K562 (cell line): ENCODE data around the gene GJA5. TPM values are rescaled to one million over a fixed set of nuclear protein-coding genes. Genes with fewer than 3 reads are reported as not detected.

Experiments
- ATAC-seq: fragments of 200-7000 bp; cut with Tn5 transposase; 3 replicates; pipeline ENCODE4 v1.9.1; 2020; ENCODE audit warnings: moderate library complexity
- BruUV-seq: library from RNA; stranded (reverse); fragments of 400-500 nt; replicated peaks from 2 replicates; lab custom pipeline; 2021; lab: Mats Ljungman, UMichigan
- CTCF ChIA-PET: fragments of 300-600 bp; formaldehyde crosslinking; extraction: SDS; loops from one replicate; lab custom pipeline; 2021; ENCODE audit warnings: low intra/inter-chr PET ratio; lab: Yijun Ruan, JAX
- POLR2A ChIA-PET: fragments of 300-600, 350-650 bp; sonication (Branson Sonifier 250); formaldehyde crosslinking; extraction: SDS; loops from one replicate; lab custom pipeline; 2021; ENCODE audit warnings: antibody characterized with exemption, inconsistent platforms; lab: Yijun Ruan, JAX
- DNase-seq, 4 experiments: peaks; one replicate each; pipeline versions ENCODE4 v3.0.0 to v3.0.0-alpha.2; 2011 to 2018; ENCODE audit warnings: low spot score in 3 of 4, mixed read lengths in 3 of 4; ENCODE audit errors: extremely low read depth in 1 of 4
- FAIRE-seq: peaks from 2 replicates; lab custom pipeline; 2011; peaks lifted over from hg19 to GRCh38; lab: Jason Lieb, UNC
- H2AFZ ChIP-seq: 2 replicates; pipeline ENCODE4 v1.6.0; 2011; ENCODE audit warnings: low read depth, low read length, control low read depth, inconsistent platforms
- H3K27ac ChIP-seq: fragments of 200-600 bp; 3 replicates; pipeline ENCODE4 v1.8.0; 2011; ENCODE audit warnings: low read depth, mild to moderate bottlenecking, control low read depth, inconsistent platforms, low read length, moderate library complexity, mixed read lengths; ENCODE audit errors: extremely low read depth
- H3K27me3 ChIP-seq, 2 experiments: fragments of 300-600 bp in 1 of 2; 2 replicates in 1 of 2; 3 replicates in 1 of 2; pipeline versions ENCODE4 v1.6.0 to v1.8.0; 2011; ENCODE audit warnings: inconsistent platforms in 2 of 2, low read length in 2 of 2, mild to moderate bottlenecking in 1 of 2, mixed read lengths in 1 of 2, moderate library complexity in 1 of 2; ENCODE audit not compliant: control insufficient read depth in 2 of 2, insufficient read depth in 2 of 2
- H3K36me3 ChIP-seq: fragments of 300-600 bp; 3 replicates; pipeline ENCODE4 v1.8.0; 2011; ENCODE audit warnings: mild to moderate bottlenecking, low read length, inconsistent platforms; ENCODE audit not compliant: control insufficient read depth, insufficient read depth
- H3K4me1 ChIP-seq, 2 experiments: fragments of 200-600 bp in 1 of 2; replicated peaks in 1 of 2; 2 replicates in 1 of 2; 3 replicates in 1 of 2; pipeline versions ENCODE4 v1.5.1 to v1.8.0; 2011; ENCODE audit warnings: inconsistent platforms in 2 of 2, low read length in 2 of 2, mild to moderate bottlenecking in 1 of 2, mixed read lengths in 1 of 2, moderate library complexity in 1 of 2; ENCODE audit not compliant: control insufficient read depth in 2 of 2, insufficient read depth in 2 of 2
- H3K4me2 ChIP-seq: 2 replicates; pipeline ENCODE4 v1.6.1; 2011; ENCODE audit warnings: low read length, control low read depth, inconsistent platforms, mixed read lengths; ENCODE audit not compliant: insufficient read depth
- H3K4me3 ChIP-seq: fragments of 200-600 bp; sonication (generic), shearing (Covaris generic); 2 replicates; pipeline ENCODE4 v1.5.1; 2016; ENCODE audit warnings: control low read depth, inconsistent platforms
- H3K79me2 ChIP-seq: fragments of 200-600 bp; 3 replicates; pipeline ENCODE4 v1.8.0; 2011; ENCODE audit warnings: low read length, inconsistent platforms; ENCODE audit not compliant: control insufficient read depth, insufficient read depth
- H3K9ac ChIP-seq, 2 experiments: 2 replicates each; pipeline versions ENCODE4 v1.6.0 to v1.6.1; 2011; ENCODE audit warnings: low read depth in 2 of 2, low read length in 2 of 2, control low read depth in 1 of 2, inconsistent platforms in 1 of 2, mild to moderate bottlenecking in 1 of 2, mixed read lengths in 1 of 2; ENCODE audit not compliant: insufficient read depth in 1 of 2
- H3K9me1 ChIP-seq: one replicate; pipeline ENCODE4 v1.6.0; 2011; ENCODE audit warnings: inconsistent platforms, mild to moderate bottlenecking, low read length, moderate library complexity; ENCODE audit not compliant: control insufficient read depth, insufficient read depth
- H3K9me3 ChIP-seq: replicated peaks from 2 replicates; pipeline ENCODE4 v1.5.1; 2011; ENCODE audit warnings: low read depth, low read length, inconsistent platforms; ENCODE audit not compliant: control insufficient read depth, insufficient read depth
- H4K20me1 ChIP-seq: replicated peaks from 2 replicates; pipeline ENCODE4 v1.6.1; 2011; ENCODE audit warnings: low read length, inconsistent platforms, mixed read lengths; ENCODE audit not compliant: control insufficient read depth, insufficient read depth
- ATF1 ChIP-seq, 2 experiments: fragments of 450-650 bp in 1 of 2; IDR thresholded peaks; 2 replicates each; pipeline ENCODE4 v1.6.1; 2016; ENCODE audit warnings: missing compliant biosample characterization in 1 of 2, missing genetic modification characterization in 1 of 2
- BRF2 ChIP-seq: IDR thresholded peaks from 3 replicates; pipeline ENCODE4 v1.6.1; 2011; ENCODE audit warnings: borderline replicate concordance, mild to moderate bottlenecking; ENCODE audit not compliant: insufficient read length, insufficient read depth
- NFYB ChIP-seq: IDR thresholded peaks from 2 replicates; pipeline ENCODE4 v1.6.1; 2011; ENCODE audit warnings: mild to moderate bottlenecking, moderate library complexity; ENCODE audit not compliant: insufficient read length; ENCODE audit errors: extremely low read depth
- PCBP2 ChIP-seq: fragments of 200-400 bp; formaldehyde crosslinking; IDR thresholded peaks from 2 replicates; pipeline ENCODE4 v1.6.1; 2018; ENCODE audit warnings: low read length, low read depth, mild to moderate bottlenecking, moderate library complexity; ENCODE audit not compliant: poor library complexity, severe bottlenecking
- POLR2AphosphoS2 ChIP-seq: IDR thresholded peaks from 2 replicates; pipeline ENCODE4 v1.6.1; 2012; ENCODE audit warnings: low read length, improper control_type of control experiment
- ZC3H4 ChIP-seq: sonication (generic); formaldehyde crosslinking; IDR thresholded peaks from 2 replicates; pipeline ENCODE4 v1.9.0; 2021; ENCODE audit warnings: missing genetic modification reagents, borderline replicate concordance
- ZNF133 ChIP-seq: fragments of 250-450 bp; sonication (Bioruptor Pico); IDR thresholded peaks from 2 replicates; pipeline ENCODE4 v1.4.0; 2020; ENCODE audit warnings: mild to moderate bottlenecking
- ZNF407 ChIP-seq: fragments of 450-650 bp; IDR thresholded peaks from 2 replicates; pipeline ENCODE4 v1.6.1; 2016; ENCODE audit warnings: low read depth
- ZNF76 ChIP-seq: fragments of 250-450 bp; sonication (Bioruptor Pico); IDR thresholded peaks from 2 replicates; pipeline ENCODE4 v1.4.0; 2020; ENCODE audit warnings: mild to moderate bottlenecking, moderate library complexity, borderline replicate concordance
- WGBS: fragments of 100-300 bp; shearing (Covaris generic); methylation state at CpG from one replicate; pipeline ENCODE4 v1.1.6; 2016; ENCODE audit warnings: low coverage, mixed read lengths; ENCODE audit not compliant: insufficient coverage; ENCODE audit errors: missing lambda C conversion rate; 5-methylcytosine and 5-hydroxymethylcytosine counted together
- in situ Hi-C: fragments of 300-500 bp; cut with MboI; formaldehyde crosslinking; loops from 4 replicates; pipeline ENCODE4 v1.15.0; 2018; ENCODE audit warnings: inconsistent platforms, mixed read lengths
- intact Hi-C: fragments of 100-400 bp; cut with micrococcal nuclease; formaldehyde crosslinking; loops from 2 replicates; pipeline ENCODE4 v1.14.2; 2022
- polyA plus RNA-seq, 8 experiments: library from polyadenylated mRNA; depleted of rRNA in 4 of 8; stranded (reverse) in 5 of 8; unstranded in 3 of 8; fragments of >200 nt; fragmentation: Nextera tagmentation in 2 of 8; fragmentation: Illumina TruSeq in 1 of 8; extraction: Ambion mirVana in 2 of 8; extraction: Trizol in 1 of 8; gene quantifications; 2 replicates each; pipeline versions ENCODE4 v1.2.1 to v1.2.3, GENCODE V29; 2011 to 2014; ENCODE audit warnings: inconsistent platforms in 1 of 8, missing spikeins in 1 of 8
- total RNA-seq, 7 experiments: library from RNA; depleted of rRNA in 6 of 7; stranded (reverse); fragments of >200 nt in 6 of 7; fragmentation: Illumina TruSeq in 2 of 7; extraction: Trizol in 2 of 7; gene quantifications; 2 replicates each; pipeline versions ENCODE4 v1.2.1 to v1.2.3, GENCODE V29; 2011 to 2021; ENCODE audit warnings: low replicate concordance in 1 of 7
- TF ChIP-seq, protein P1 (sequence below): sonication (generic); IDR thresholded peaks from 2 replicates; pipeline ENCODE4 v1.6.1; 2016

The GJA5 gene
- total and polyA plus RNA-seq, 9 of the 15 experiments (the other 6 are each of a cell fraction or from before 2014, with no cell fraction given), result 0.07 TPM; not detected in 7

GRCh38 chr1:147748676-147749350, 11.6 kb downstream of the GJA5 start:
- in situ Hi-C loops (no loop called here), intact Hi-C loops (no loop called here)
- H3K27me3 ChIP-seq, result peaks cover 0 to 22% of the 10 kb centered on the region in 2 experiments; a peak in 2 of 5 replicates
- peaks cover 5% of the 10 kb centered on the region for H3K9me1 ChIP-seq
- no peak overlapping the region for H3K4me2 ChIP-seq
- no peak for DNase-seq
- ChIA-PET CTCF (no interaction called here), POLR2A (interaction anchor here (1.1 kb wide), 1 partner anchor 52 kb away, joined by 3 read pairs; no protein-coding TSS in a partner anchor)
- no peak overlapping the region for H3K27ac ChIP-seq
- no peak overlapping the region for H3K9ac ChIP-seq
- no TSS peak for BruUV-seq
- TF ChIP-seq NFYB, result no peak
- TF ChIP-seq, protein P1, sequence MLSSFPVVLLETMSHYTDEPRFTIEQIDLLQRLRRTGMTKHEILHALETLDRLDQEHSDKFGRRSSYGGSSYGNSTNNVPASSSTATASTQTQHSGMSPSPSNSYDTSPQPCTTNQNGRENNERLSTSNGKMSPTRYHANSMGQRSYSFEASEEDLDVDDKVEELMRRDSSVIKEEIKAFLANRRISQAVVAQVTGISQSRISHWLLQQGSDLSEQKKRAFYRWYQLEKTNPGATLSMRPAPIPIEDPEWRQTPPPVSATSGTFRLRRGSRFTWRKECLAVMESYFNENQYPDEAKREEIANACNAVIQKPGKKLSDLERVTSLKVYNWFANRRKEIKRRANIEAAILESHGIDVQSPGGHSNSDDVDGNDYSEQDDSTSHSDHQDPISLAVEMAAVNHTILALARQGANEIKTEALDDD, result no peak
- TF ChIP-seq PCBP2, result no peak
- no peak for TF ChIP-seq BRF2
- no peak for TF ChIP-seq POLR2AphosphoS2
- TF ChIP-seq ZNF133 (CRISPR knock-in tag), result no peak
- no peak for TF ChIP-seq ZNF407
- no peak for TF ChIP-seq ATF1 (CRISPR knock-in tag; IDR thresholded peaks at IDR 0.05)
- TF ChIP-seq ATF1 (tag; IDR thresholded peaks at IDR 0.05), result no peak
- TF ChIP-seq ZNF76 (CRISPR knock-in tag), result no peak
- TF ChIP-seq ZC3H4, result no peak
- ATAC-seq, result no peak
- FAIRE-seq, result no peak
- 4% methylated on average over 3 of the region's 3 CpGs for WGBS
- H3K9me3 ChIP-seq, result no peaks in the 10 kb centered on the region
- H3K4me3 ChIP-seq, result no peak overlapping the region
- no peaks in the 10 kb centered on the region for H3K79me2 ChIP-seq
- H4K20me1 ChIP-seq, result no peaks in the 10 kb centered on the region
- H3K4me1 ChIP-seq, result peaks cover 0 to 3% of the 10 kb centered on the region in 2 experiments; a peak in 1 of 5 replicates
- no peaks in the 10 kb centered on the region for H3K36me3 ChIP-seq
- H2AFZ ChIP-seq, result no peak overlapping the region
